ENCODE data around the gene NF2. TPM values are rescaled to one million over a fixed set of nuclear protein-coding genes. Genes with fewer than 3 reads are reported as not detected.
A peak's percentile ranks its signal among the peaks of the same experiment; 100 is the strongest.

The NF2 gene
- polyA plus RNA-seq, 4 donors, result 21.8 to 29.1 (median 28.3) TPM

DNA sequence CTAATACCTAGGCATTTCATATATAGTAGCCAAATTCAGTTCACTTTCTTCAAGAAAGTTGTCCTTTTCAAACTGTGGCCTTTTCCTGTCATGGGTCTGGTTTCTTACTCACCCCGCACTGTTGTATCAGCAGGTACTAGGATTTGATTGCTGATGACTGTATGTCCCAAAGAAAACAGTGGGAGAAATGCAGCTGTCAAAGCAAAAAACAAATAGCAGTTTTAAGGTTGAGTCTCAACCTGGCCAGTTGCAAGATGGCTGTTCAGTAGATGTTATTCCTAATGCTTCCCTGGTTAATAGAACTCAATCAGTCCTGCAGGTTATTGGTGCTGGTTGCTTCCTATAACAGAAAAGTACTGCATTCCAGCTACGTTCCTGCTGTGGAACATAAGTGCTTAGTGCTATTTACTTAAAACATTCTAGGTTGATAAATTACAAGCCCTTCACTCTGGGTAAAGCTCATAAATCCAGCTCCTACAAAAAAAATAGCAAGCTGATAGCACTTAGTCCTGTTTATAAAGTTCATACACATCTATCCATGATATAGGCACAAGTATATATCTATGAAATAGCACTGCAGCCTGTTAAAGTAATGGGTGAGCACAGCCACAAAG is 26.6 kb downstream of the NF2 start:
- no peak for DNase-seq (ENCODE audit: low read depth in 4 of 4, low spot score in 3 of 4)

- no peak for DNase-seq (ENCODE audit: low read depth in 4 of 4, low spot score in 3 of 4)
Measured at GRCh38 chr22:29630987-29631386, 27.6 kb downstream of the NF2 start.

GRCh38 chr22:29631725-29632124 is 28.3 kb downstream of the NF2 start:
- no peak for DNase-seq (ENCODE audit: low read depth in 4 of 4, low spot score in 3 of 4)

GRCh38 chr22:29632672-29633071 is 29.2 kb downstream of the NF2 start:
- no peak for DNase-seq (ENCODE audit: low read depth in 4 of 4, low spot score in 3 of 4)

GRCh38 chr22:29633514-29634312 is 30.3 kb downstream of the NF2 start:
- no peak for DNase-seq (ENCODE audit: low read depth in 4 of 4, low spot score in 3 of 4)

- no peak for DNase-seq (ENCODE audit: low read depth in 4 of 4, low spot score in 3 of 4)
Measured at GRCh38 chr22:29634847-29635246, 31.4 kb downstream of the NF2 start.

- peak in 1 of 4 donors; percentile 31 for DNase-seq (ENCODE audit: low read depth in 4 of 4, low spot score in 3 of 4)
Measured at GRCh38 chr22:29635734-29636357, 32.4 kb downstream of the NF2 start.

DNA sequence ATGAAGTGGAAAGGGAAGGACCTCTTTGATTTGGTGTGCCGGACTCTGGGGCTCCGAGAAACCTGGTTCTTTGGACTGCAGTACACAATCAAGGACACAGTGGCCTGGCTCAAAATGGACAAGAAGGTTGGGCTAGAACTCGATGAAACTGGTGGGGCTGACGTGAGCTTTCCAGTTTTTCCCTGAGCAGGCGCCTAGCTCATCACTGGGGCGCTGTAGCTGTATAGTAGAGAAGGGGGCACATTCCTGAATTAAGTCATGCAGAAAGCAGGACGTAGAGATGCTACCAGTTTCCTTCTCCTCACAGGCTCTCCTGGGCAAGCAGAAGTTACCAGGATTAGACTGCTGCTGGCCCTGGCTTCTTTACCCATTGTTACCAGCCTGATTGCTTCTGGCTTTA is 33.3 kb downstream of the NF2 start:
- DNase-seq (ENCODE audit: low read depth in 4 of 4, low spot score in 3 of 4), result no peak

GRCh38 chr22:29637181-29637580 is 33.7 kb downstream of the NF2 start:
- DNase-seq (ENCODE audit: low read depth in 4 of 4, low spot score in 3 of 4), result no peak

GRCh38 chr22:29638678-29639077 is 35.2 kb downstream of the NF2 start:
- no peak for DNase-seq (ENCODE audit: low read depth in 4 of 4, low spot score in 3 of 4)

DNA sequence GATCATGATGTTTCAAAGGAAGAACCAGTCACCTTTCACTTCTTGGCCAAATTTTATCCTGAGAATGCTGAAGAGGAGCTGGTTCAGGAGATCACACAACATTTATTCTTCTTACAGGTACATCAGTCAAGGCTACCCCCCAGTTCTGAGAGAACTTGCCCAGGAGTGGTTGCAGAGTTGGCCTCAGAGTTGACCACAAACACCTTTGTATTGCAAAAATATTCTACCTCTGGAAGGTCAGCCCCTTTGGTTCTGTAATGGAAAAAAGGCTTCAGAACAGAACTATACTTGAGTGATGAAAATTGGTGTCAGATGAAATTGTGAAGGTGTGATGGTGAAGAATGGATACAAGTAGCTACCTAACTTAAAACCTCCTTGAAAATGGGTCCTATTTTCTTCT is 35.7 kb downstream of the NF2 start:
- DNase-seq (ENCODE audit: low read depth in 4 of 4, low spot score in 3 of 4), result no peak

GRCh38 chr22:29641042-29641699 is 37.7 kb downstream of the NF2 start:
- DNase-seq (ENCODE audit: low read depth in 4 of 4, low spot score in 3 of 4), result peak in 2 of 4 donors; percentile 38 to 60

GRCh38 chr22:29641700-29642330 is 38.4 kb downstream of the NF2 start:
- no peak for DNase-seq (ENCODE audit: low read depth in 4 of 4, low spot score in 3 of 4)

- DNase-seq (ENCODE audit: low read depth in 4 of 4, low spot score in 3 of 4), result no peak
Measured at GRCh38 chr22:29642694-29643093, 39.3 kb downstream of the NF2 start.

- DNase-seq (ENCODE audit: low read depth in 4 of 4, low spot score in 3 of 4), result no peak
Measured at GRCh38 chr22:29647954-29648737, 44.7 kb downstream of the NF2 start.

DNA sequence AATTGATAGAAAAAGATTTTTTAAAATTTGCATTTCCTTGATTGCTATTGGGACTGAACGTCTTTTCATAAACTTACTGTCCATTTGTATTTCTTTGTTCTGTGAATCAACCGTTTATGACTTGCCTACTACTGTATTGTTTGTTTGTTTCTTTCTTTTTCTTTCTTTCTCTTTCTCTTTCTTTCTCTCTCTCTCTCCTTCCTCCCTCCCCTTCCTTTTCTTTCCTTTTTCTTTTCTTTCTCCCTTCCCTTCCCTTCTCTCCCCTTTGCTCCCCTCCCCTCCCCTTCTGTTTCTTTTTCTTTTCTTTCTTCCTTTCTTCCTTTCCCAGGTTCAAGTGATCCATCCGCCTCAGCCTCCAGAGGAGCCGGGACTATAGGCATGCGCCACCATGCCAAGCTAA is 46.9 kb downstream of the NF2 start:
- no peak for DNase-seq (ENCODE audit: low read depth in 4 of 4, low spot score in 3 of 4)

GRCh38 chr22:29651652-29652051 is 48.2 kb downstream of the NF2 start:
- no peak for DNase-seq (ENCODE audit: low read depth in 4 of 4, low spot score in 3 of 4)

DNA sequence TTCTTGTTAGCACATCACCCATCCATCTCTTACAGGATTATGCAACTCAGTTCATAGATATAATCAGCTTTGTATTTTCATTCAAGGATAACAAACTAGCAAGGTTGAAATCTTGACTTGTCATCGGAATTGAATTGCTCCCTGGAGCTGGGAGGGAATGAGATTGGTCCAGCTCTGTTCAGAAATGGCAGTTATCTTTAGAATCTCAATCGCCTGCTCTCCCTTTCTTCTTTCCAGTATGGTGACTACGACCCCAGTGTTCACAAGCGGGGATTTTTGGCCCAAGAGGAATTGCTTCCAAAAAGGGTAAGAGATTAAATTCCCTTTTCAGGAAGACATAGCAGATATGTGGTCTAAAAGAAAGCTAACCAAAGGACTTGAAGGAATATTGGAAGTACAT is 51.0 kb downstream of the NF2 start:
- no peak for DNase-seq (ENCODE audit: low read depth in 4 of 4, low spot score in 3 of 4)

- no peak for DNase-seq (ENCODE audit: low read depth in 4 of 4, low spot score in 3 of 4)
Measured at GRCh38 chr22:29654882-29655281, 51.4 kb downstream of the NF2 start.

- DNase-seq (ENCODE audit: low read depth in 4 of 4, low spot score in 3 of 4), result no peak
Measured at GRCh38 chr22:29658176-29658575, 54.7 kb downstream of the NF2 start.
